Measurements from ENCODE around the gene CDON.

The CDON gene

GRCh38 chr11:125935056-125935455 is 127.6 kb downstream of the CDON start:
- no peaks in the 10 kb centered on the region for H3K36me3 ChIP-seq (ENCODE audit: insufficient read depth, low read length)
- H3K4me1 ChIP-seq (ENCODE audit: insufficient read depth, low read length) = peaks cover 8% of the 10 kb centered on the region
- H3K79me2 ChIP-seq (ENCODE audit: insufficient read depth, low read length) = no peaks in the 10 kb centered on the region
- no peak overlapping the region for H3K27ac ChIP-seq (ENCODE audit: low read length)
- no peak for ATAC-seq (ENCODE audit: insufficient read depth, low read depth)
- no peak for TF ChIP-seq EZH2 (IDR thresholded peaks at IDR 0.05; ENCODE audit: borderline replicate concordance, low read depth, low read length, severe bottlenecking)
- TF ChIP-seq CTCF (IDR thresholded peaks at IDR 0.05; ENCODE audit: borderline replicate concordance, extremely low read depth, low read length, poor library complexity, severe bottlenecking) = no peak
- no peaks in the 10 kb centered on the region for H4K20me1 ChIP-seq (ENCODE audit: insufficient read depth, low read length)
- H2AFZ ChIP-seq (ENCODE audit: low read depth, low read length) = no peak overlapping the region
- no peaks in the 10 kb centered on the region for H3K9me3 ChIP-seq (ENCODE audit: insufficient read depth, low read length, severe bottlenecking)
- no peak overlapping the region for H3K4me2 ChIP-seq (ENCODE audit: insufficient read depth, low read length)
- H3K27me3 ChIP-seq (ENCODE audit: insufficient read depth, low read length, poor library complexity) = peaks cover 14% of the 10 kb centered on the region
- no peak overlapping the region for H3K9ac ChIP-seq (ENCODE audit: low read depth, low read length)
- DNase-seq = no peak
- no peak overlapping the region for H3K4me3 ChIP-seq (ENCODE audit: low read depth in 1 of 2, low read length in 2 of 2)

- no peak for ATAC-seq (ENCODE audit: insufficient read depth, low read depth)
Measured at GRCh38 chr11:125934473-125934872, 128.2 kb downstream of the CDON start.

GRCh38 chr11:125933030-125933813 is 129.4 kb downstream of the CDON start:
- Histone ChIP-seq H3K9me3 (ENCODE audit: insufficient read depth, low read length, severe bottlenecking) (no peaks in the 10 kb centered on the region), H3K36me3 (ENCODE audit: insufficient read depth, low read length) (no peaks in the 10 kb centered on the region), H3K4me1 (ENCODE audit: insufficient read depth, low read length) (peaks cover 2% of the 10 kb centered on the region), H4K20me1 (ENCODE audit: insufficient read depth, low read length) (no peaks in the 10 kb centered on the region), H3K4me2 (ENCODE audit: insufficient read depth, low read length) (no peak overlapping the region), H2AFZ (ENCODE audit: low read depth, low read length) (no peak overlapping the region), H3K4me3 (ENCODE audit: low read depth in 1 of 2, low read length in 2 of 2) (no peak overlapping the region), H3K27ac (ENCODE audit: low read length) (no peak overlapping the region), H3K9ac (ENCODE audit: low read depth, low read length) (no peak overlapping the region), H3K27me3 (ENCODE audit: insufficient read depth, low read length, poor library complexity) (peaks cover 14% of the 10 kb centered on the region), H3K79me2 (ENCODE audit: insufficient read depth, low read length) (no peaks in the 10 kb centered on the region)
- ATAC-seq (ENCODE audit: insufficient read depth, low read depth) (peak; percentile 31; the same call in 1 of the 3 replicates), DNase-seq (peak; percentile 12)
- TF ChIP-seq EZH2 (IDR thresholded peaks at IDR 0.05; ENCODE audit: borderline replicate concordance, low read depth, low read length, severe bottlenecking) = no peak
- no peak for TF ChIP-seq CTCF (IDR thresholded peaks at IDR 0.05; ENCODE audit: borderline replicate concordance, extremely low read depth, low read length, poor library complexity, severe bottlenecking)

More at GRCh38 chr11:125934473-125934872, 128.2 kb downstream of the CDON start:
- H3K27ac ChIP-seq (ENCODE audit: low read length) = no peak overlapping the region
- H3K4me1 ChIP-seq (ENCODE audit: insufficient read depth, low read length) = peaks cover 8% of the 10 kb centered on the region
- H4K20me1 ChIP-seq (ENCODE audit: insufficient read depth, low read length) = no peaks in the 10 kb centered on the region
- H3K9me3 ChIP-seq (ENCODE audit: insufficient read depth, low read length, severe bottlenecking) = no peaks in the 10 kb centered on the region
- H3K4me3 ChIP-seq (ENCODE audit: low read depth in 1 of 2, low read length in 2 of 2) = no peak overlapping the region
- H3K36me3 ChIP-seq (ENCODE audit: insufficient read depth, low read length) = no peaks in the 10 kb centered on the region
- no peaks in the 10 kb centered on the region for H3K79me2 ChIP-seq (ENCODE audit: insufficient read depth, low read length)
- TF ChIP-seq EZH2 (IDR thresholded peaks at IDR 0.05; ENCODE audit: borderline replicate concordance, low read depth, low read length, severe bottlenecking) = no peak
- no peak for TF ChIP-seq CTCF (IDR thresholded peaks at IDR 0.05; ENCODE audit: borderline replicate concordance, extremely low read depth, low read length, poor library complexity, severe bottlenecking)
- H3K9ac ChIP-seq (ENCODE audit: low read depth, low read length) = no peak overlapping the region
- H2AFZ ChIP-seq (ENCODE audit: low read depth, low read length) = no peak overlapping the region
- H3K27me3 ChIP-seq (ENCODE audit: insufficient read depth, low read length, poor library complexity) = peaks cover 14% of the 10 kb centered on the region
- no peak for DNase-seq
- H3K4me2 ChIP-seq (ENCODE audit: insufficient read depth, low read length) = no peak overlapping the region

Data from DND-41 (cell line).